ENCODE data around the gene SMIM13.
A peak's percentile ranks its signal among the peaks of the same experiment; 100 is the strongest.

Gene SMIM13

GRCh38 chr6:11093626-11094410 lies at the start of gene SMIM13:
Gene SMIM13, plus strand, starts transcription at chr6:11093834. Its CDS starts 480 bp downstream, at chr6:11094314.
- peak; percentile 37 to 98 (median 95) for DNase-seq

- peak in 7 of 56 donors; percentile 14 to 45 (median 20) for DNase-seq
Observed at GRCh38 chr6:11043961-11044711, 49.5 kb upstream of the SMIM13 start, which contains the start of gene ELOVL2. Gene ELOVL2, minus strand, starts transcription at chr6:11044305. Its CDS starts 75 bp downstream, at chr6:11044230.

GRCh38 chr6:11044712-11045167 lies 48.9 kb upstream of the SMIM13 start:
- DNase-seq = no peak

- DNase-seq = no peak
Observed at GRCh38 chr6:11050731-11051130, 42.9 kb upstream of the SMIM13 start.

- DNase-seq = no peak
Observed at GRCh38 chr6:11053307-11053706, 40.3 kb upstream of the SMIM13 start.

GRCh38 chr6:11054722-11055121 lies 38.9 kb upstream of the SMIM13 start:
- DNase-seq = no peak

- DNase-seq = no peak
Observed at GRCh38 chr6:11055127-11055627, 38.5 kb upstream of the SMIM13 start.

GRCh38 chr6:11056871-11057270 lies 36.8 kb upstream of the SMIM13 start:
- no peak for DNase-seq

GRCh38 chr6:11058406-11058805 lies 35.2 kb upstream of the SMIM13 start:
- DNase-seq = no peak

GRCh38 chr6:11062083-11062482 lies 31.6 kb upstream of the SMIM13 start:
- DNase-seq = no peak

- no peak for DNase-seq
Observed at GRCh38 chr6:11062715-11063114, 30.9 kb upstream of the SMIM13 start.

GRCh38 chr6:11064836-11065235 lies 28.8 kb upstream of the SMIM13 start:
- DNase-seq = peak in 21 of 56 donors; percentile 3 to 44 (median 20)

GRCh38 chr6:11065436-11066202 lies 28.0 kb upstream of the SMIM13 start:
- no peak for DNase-seq

GRCh38 chr6:11066505-11067347 lies 26.9 kb upstream of the SMIM13 start:
- no peak for DNase-seq

- no peak for DNase-seq
Observed at GRCh38 chr6:11067348-11067747, 26.3 kb upstream of the SMIM13 start.

- DNase-seq = no peak
Observed at GRCh38 chr6:11069760-11070159, 23.9 kb upstream of the SMIM13 start.

GRCh38 chr6:11072101-11072500 lies 21.5 kb upstream of the SMIM13 start:
- no peak for DNase-seq

GRCh38 chr6:11076540-11076939 lies 17.1 kb upstream of the SMIM13 start:
- no peak for DNase-seq

- DNase-seq = no peak
Observed at GRCh38 chr6:11078266-11078665, 15.4 kb upstream of the SMIM13 start.

GRCh38 chr6:11080296-11080695 lies 13.3 kb upstream of the SMIM13 start:
- DNase-seq = no peak
